OCI-LY7 (cell line): ENCODE data around the gene TFAP2C.

ENCODE experiments used
- EZH2phosphoT487 ChIP-seq: fragments of 200-600 bp; sonication (generic); IDR thresholded peaks from 2 replicates; pipeline ENCODE4 v1.6.1; 2018; ENCODE audit warnings: low read depth, borderline replicate concordance, mild to moderate bottlenecking, mixed run types, antibody characterized with exemption, low read length, moderate library complexity, mixed read lengths
- TF ChIP-seq, protein P1 (sequence below): fragments of 200-600 bp; sonication (generic); conservative IDR thresholded peaks from 2 replicates; pipeline ENCODE4 v1.5.1; 2014; ENCODE audit warnings: mild to moderate bottlenecking, antibody characterized with exemption, low read length, moderate library complexity, mixed read lengths

GRCh38 chr20:56582542-56582941, 46.6 kb upstream of the TFAP2C start:
- TF ChIP-seq, protein P1, sequence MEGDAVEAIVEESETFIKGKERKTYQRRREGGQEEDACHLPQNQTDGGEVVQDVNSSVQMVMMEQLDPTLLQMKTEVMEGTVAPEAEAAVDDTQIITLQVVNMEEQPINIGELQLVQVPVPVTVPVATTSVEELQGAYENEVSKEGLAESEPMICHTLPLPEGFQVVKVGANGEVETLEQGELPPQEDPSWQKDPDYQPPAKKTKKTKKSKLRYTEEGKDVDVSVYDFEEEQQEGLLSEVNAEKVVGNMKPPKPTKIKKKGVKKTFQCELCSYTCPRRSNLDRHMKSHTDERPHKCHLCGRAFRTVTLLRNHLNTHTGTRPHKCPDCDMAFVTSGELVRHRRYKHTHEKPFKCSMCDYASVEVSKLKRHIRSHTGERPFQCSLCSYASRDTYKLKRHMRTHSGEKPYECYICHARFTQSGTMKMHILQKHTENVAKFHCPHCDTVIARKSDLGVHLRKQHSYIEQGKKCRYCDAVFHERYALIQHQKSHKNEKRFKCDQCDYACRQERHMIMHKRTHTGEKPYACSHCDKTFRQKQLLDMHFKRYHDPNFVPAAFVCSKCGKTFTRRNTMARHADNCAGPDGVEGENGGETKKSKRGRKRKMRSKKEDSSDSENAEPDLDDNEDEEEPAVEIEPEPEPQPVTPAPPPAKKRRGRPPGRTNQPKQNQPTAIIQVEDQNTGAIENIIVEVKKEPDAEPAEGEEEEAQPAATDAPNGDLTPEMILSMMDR, result no peak
- TF ChIP-seq EZH2phosphoT487, result no peak
